Measurements from ENCODE around the gene TBC1D3D. TPM values are rescaled to one million over a fixed set of nuclear protein-coding genes. Genes with fewer than 3 reads are reported as not detected.
"Not testable (repeated sequence)": the region's sequence is repeated elsewhere in the genome, so short reads cannot be mapped to it uniquely, and the experiment has no call there.

The TBC1D3D gene
- not detected in 2 replicates for total RNA-seq (2014; rRNA removed; shearing (Covaris generic))

- not testable (repeated sequence) for H3K9me3 ChIP-seq (replicated peaks); H3K4me1 ChIP-seq; H3K4me3 ChIP-seq; DNase-seq; H3K27me3 ChIP-seq; H3K27ac ChIP-seq; H3K36me3 ChIP-seq
These were observed at the start of gene TBC1D3D for GRCh38 chr17:38003676-38004075. TSS of gene TBC1D3D (plus strand) at chr17:38003976. CDS start at chr17:38005561, 1,585 bp downstream.

- DNase-seq; H3K4me1 ChIP-seq; H3K27ac ChIP-seq; H3K36me3 ChIP-seq; H3K4me3 ChIP-seq; H3K27me3 ChIP-seq; H3K9me3 ChIP-seq (replicated peaks): not testable (repeated sequence)
These were observed 14.8 kb upstream of the TBC1D3D start, which contains the start of gene TBC1D3L for GRCh38 chr17:37988960-37989359. TSS of gene TBC1D3L (minus strand) at chr17:37989060. CDS start at chr17:37987520, 1,540 bp downstream.

Other genes starting within 250 kb of the TBC1D3D start
- not detected in 2 replicates for gene TBC1D3K, start 79.6 kb upstream of the TBC1D3D start, total RNA-seq (2014; rRNA removed; shearing (Covaris generic))
- gene TBC1D3L, start 14.9 kb upstream of the TBC1D3D start, total RNA-seq (2014; rRNA removed; shearing (Covaris generic)): 3.0 and 5.6 TPM in 2 replicates
- 0.66 and 1.0 TPM in 2 replicates for gene TBC1D3C, start 64.7 kb downstream of the TBC1D3D start, total RNA-seq (2014; rRNA removed; shearing (Covaris generic))
- not detected in 2 replicates for gene TBC1D3E, start 124.0 kb downstream of the TBC1D3D start, total RNA-seq (2014; rRNA removed; shearing (Covaris generic))
- gene TBC1D3, start 188.6 kb downstream of the TBC1D3D start, total RNA-seq (2014; rRNA removed; shearing (Covaris generic)): not detected in 2 replicates